ENCODE data around the gene ARHGAP10. TPM values are rescaled to one million over a fixed set of nuclear protein-coding genes. Genes with fewer than 3 reads are reported as not detected.

ARHGAP10 gene
- polyA plus RNA-seq, 1 donor: 11.0 TPM

DNA sequence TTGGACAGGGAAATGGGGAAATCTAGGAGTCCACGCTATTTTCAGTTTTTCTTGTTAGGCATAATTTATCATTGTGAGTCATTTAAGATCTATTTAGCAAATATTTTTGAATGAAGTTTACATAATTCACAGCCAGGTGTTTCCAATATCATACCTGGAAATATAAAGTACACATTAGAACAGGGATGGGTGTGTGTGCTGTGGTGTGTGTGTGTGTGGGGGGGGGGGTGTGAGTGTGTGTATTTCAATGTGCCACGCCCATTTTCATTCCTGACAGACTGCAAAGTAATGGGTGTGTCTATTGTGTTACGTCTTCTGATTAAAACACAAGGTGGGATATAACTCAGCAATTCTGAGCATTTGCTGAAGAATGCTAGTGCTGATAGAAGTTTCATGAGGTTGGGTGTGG lies 33.2 kb downstream of the ARHGAP10 start:
- Histone ChIP-seq H3K4me3 (ENCODE audit: low read length) (no peak overlapping the region), H3K4me1 (ENCODE audit: control insufficient read depth, insufficient read depth, low read length) (peaks cover 6% of the 10 kb centered on the region), H3K27ac (ENCODE audit: low read length) (no peak overlapping the region), H3K9me3 (ENCODE audit: control insufficient read depth, low read depth, low read length) (no peaks in the 10 kb centered on the region), H3K27me3 (ENCODE audit: control insufficient read depth, insufficient read depth, low read length) (no peaks in the 10 kb centered on the region), H3K36me3 (ENCODE audit: control insufficient read depth, insufficient read depth, low read length) (no peaks in the 10 kb centered on the region)
- no peak for DNase-seq
- WGBS (ENCODE audit: insufficient coverage, low lambda C conversion rate): no CpG with 5 or more reads among the region's 3 CpGs

DNA sequence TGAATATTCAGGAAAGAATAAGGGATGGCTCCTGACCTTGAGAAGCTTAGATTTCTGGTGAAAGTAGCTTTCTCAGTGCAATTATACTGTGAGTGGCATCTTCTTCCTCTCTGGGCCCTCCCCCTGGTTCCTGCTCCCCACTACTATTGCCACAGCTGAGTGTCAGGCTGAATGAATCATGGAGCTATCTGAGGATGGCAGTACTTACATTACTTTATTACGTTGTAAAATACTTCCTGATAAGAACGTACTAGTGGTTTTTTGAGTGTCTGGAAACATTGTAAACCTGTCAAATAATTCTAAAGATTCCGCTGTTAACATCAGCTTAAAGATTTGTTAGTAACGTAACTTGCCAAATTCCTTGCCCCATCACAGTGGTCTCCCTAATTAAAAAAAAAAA lies 36.2 kb downstream of the ARHGAP10 start:
- WGBS (ENCODE audit: insufficient coverage, low lambda C conversion rate): no CpG with 5 or more reads among the region's 4 CpGs
- Histone ChIP-seq H3K4me1 (ENCODE audit: control insufficient read depth, insufficient read depth, low read length) (peaks cover 20% of the 10 kb centered on the region), H3K36me3 (ENCODE audit: control insufficient read depth, insufficient read depth, low read length) (no peaks in the 10 kb centered on the region), H3K4me3 (ENCODE audit: low read length) (no peak overlapping the region), H3K27me3 (ENCODE audit: control insufficient read depth, insufficient read depth, low read length) (no peaks in the 10 kb centered on the region), H3K9me3 (ENCODE audit: control insufficient read depth, low read depth, low read length) (no peaks in the 10 kb centered on the region), H3K27ac (ENCODE audit: low read length) (no peak overlapping the region)
- DNase-seq: peak; percentile 62 to 79

DNA sequence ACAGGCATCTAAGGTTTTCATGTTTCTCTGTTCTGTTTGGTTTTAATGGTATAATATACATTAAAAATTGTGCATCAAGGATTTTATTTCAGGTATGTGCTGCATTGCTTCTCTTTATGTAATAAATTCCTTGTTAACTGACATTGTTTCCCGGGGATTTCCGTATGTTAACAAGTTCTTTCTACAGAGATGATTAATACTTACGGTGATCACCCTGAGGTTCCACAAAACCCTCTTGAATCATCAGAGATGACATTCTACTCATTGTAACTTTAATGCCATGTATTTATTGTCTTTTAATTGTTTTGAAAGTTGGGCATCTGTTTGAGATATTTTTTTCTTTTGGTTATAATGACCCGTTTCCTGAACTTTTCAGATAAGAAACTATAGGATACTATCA lies 37.5 kb downstream of the ARHGAP10 start:
- Histone ChIP-seq H3K36me3 (ENCODE audit: control insufficient read depth, insufficient read depth, low read length) (no peaks in the 10 kb centered on the region), H3K4me3 (ENCODE audit: low read length) (no peak overlapping the region), H3K9me3 (ENCODE audit: control insufficient read depth, low read depth, low read length) (no peaks in the 10 kb centered on the region), H3K27ac (ENCODE audit: low read length) (no peak overlapping the region), H3K4me1 (ENCODE audit: control insufficient read depth, insufficient read depth, low read length) (peaks cover 26% of the 10 kb centered on the region), H3K27me3 (ENCODE audit: control insufficient read depth, insufficient read depth, low read length) (no peaks in the 10 kb centered on the region)
- no peak for DNase-seq
- 100% methylated on average over 1 of the region's 4 CpGs for WGBS (ENCODE audit: insufficient coverage, low lambda C conversion rate)

- no peaks in the 10 kb centered on the region for H3K27me3 ChIP-seq (ENCODE audit: control insufficient read depth, insufficient read depth, low read length)
Observed at GRCh38 chr4:147770831-147771230, 38.9 kb downstream of the ARHGAP10 start.

DNA sequence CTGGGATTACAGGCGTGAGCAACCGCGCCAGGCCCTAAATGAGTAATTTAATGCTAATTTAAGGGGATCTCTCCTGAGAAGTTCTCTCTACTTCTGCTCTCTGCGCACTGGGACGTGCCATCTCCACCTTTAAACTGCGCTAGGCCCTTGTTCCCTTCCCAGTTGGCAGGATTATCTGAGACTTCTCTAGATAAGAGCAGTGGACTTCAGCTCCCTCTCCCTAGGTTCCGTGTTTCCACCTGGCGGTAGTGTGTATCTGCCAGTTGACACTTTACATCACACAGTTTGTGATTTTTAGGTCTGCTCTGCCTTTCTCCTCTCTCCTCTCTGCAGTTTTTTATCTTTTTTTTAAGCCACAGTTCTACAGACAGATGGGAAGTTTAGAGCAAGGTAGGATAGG lies 40.2 kb downstream of the ARHGAP10 start:
- WGBS (ENCODE audit: insufficient coverage, low lambda C conversion rate): 0% methylated on average over 2 of the region's 8 CpGs
- peaks cover 43% of the 10 kb centered on the region for H3K4me1 ChIP-seq (ENCODE audit: control insufficient read depth, insufficient read depth, low read length)
- no peak overlapping the region for H3K4me3 ChIP-seq (ENCODE audit: low read length)
- no peaks in the 10 kb centered on the region for H3K9me3 ChIP-seq (ENCODE audit: control insufficient read depth, low read depth, low read length)
- H3K27ac ChIP-seq (ENCODE audit: low read length): peak overlapping the region; percentile 59
- peak; percentile 73 to 79 for DNase-seq
- H3K36me3 ChIP-seq (ENCODE audit: control insufficient read depth, insufficient read depth, low read length): no peaks in the 10 kb centered on the region
- H3K27me3 ChIP-seq (ENCODE audit: control insufficient read depth, insufficient read depth, low read length): no peaks in the 10 kb centered on the region

More at GRCh38 chr4:147770831-147771230, 38.9 kb downstream of the ARHGAP10 start:
- no CpG with 5 or more reads among the region's 2 CpGs for WGBS (ENCODE audit: insufficient coverage, low lambda C conversion rate)
- no peak for DNase-seq
- no peaks in the 10 kb centered on the region for H3K36me3 ChIP-seq (ENCODE audit: control insufficient read depth, insufficient read depth, low read length)
- no peak overlapping the region for H3K4me3 ChIP-seq (ENCODE audit: low read length)
- no peaks in the 10 kb centered on the region for H3K9me3 ChIP-seq (ENCODE audit: control insufficient read depth, low read depth, low read length)
- H3K27ac ChIP-seq (ENCODE audit: low read length): no peak overlapping the region
- H3K4me1 ChIP-seq (ENCODE audit: control insufficient read depth, insufficient read depth, low read length): peaks cover 33% of the 10 kb centered on the region

GRCh38 chr4:147772459-147772969 lies 40.6 kb downstream of the ARHGAP10 start:
- no peak for DNase-seq
- 17% methylated on average over 1 of the region's 5 CpGs for WGBS (ENCODE audit: insufficient coverage, low lambda C conversion rate)
- Histone ChIP-seq H3K4me3 (ENCODE audit: low read length) (no peak overlapping the region), H3K27me3 (ENCODE audit: control insufficient read depth, insufficient read depth, low read length) (no peaks in the 10 kb centered on the region), H3K36me3 (ENCODE audit: control insufficient read depth, insufficient read depth, low read length) (no peaks in the 10 kb centered on the region), H3K27ac (ENCODE audit: low read length) (peak overlapping the region; percentile 59), H3K9me3 (ENCODE audit: control insufficient read depth, low read depth, low read length) (no peaks in the 10 kb centered on the region), H3K4me1 (ENCODE audit: control insufficient read depth, insufficient read depth, low read length) (peaks cover 47% of the 10 kb centered on the region)

GRCh38 chr4:147773261-147774184 lies 41.6 kb downstream of the ARHGAP10 start:
- WGBS (ENCODE audit: insufficient coverage, low lambda C conversion rate): no CpG with 5 or more reads among the region's 3 CpGs
- H3K27me3 ChIP-seq (ENCODE audit: control insufficient read depth, insufficient read depth, low read length): no peaks in the 10 kb centered on the region
- no peak overlapping the region for H3K4me3 ChIP-seq (ENCODE audit: low read length)
- DNase-seq: peak in 1 of 2 donors; percentile 24
- no peaks in the 10 kb centered on the region for H3K9me3 ChIP-seq (ENCODE audit: control insufficient read depth, low read depth, low read length)
- no peaks in the 10 kb centered on the region for H3K36me3 ChIP-seq (ENCODE audit: control insufficient read depth, insufficient read depth, low read length)
- H3K4me1 ChIP-seq (ENCODE audit: control insufficient read depth, insufficient read depth, low read length): peaks cover 44% of the 10 kb centered on the region
- peak overlapping the region; percentile 25 for H3K27ac ChIP-seq (ENCODE audit: low read length)

DNA sequence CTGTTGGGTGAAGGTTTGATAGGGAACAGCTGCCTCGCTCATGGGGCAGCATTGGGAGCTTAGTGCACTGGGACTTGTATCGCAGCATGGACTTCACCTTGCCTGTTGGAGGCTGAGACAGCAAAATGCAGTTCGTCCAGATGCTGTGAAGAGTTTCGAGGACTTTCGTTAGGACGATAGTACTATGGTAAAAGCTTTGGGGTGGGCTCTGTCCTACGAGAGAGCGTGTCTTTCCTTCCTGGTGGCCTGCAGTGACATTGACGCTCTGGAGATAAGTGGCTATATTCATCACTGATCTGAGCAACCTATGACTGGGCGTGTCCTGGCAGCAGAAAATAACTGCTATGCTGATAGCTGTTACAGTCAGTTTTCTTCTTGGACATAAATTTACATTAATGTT lies 44.8 kb downstream of the ARHGAP10 start:
- no CpG with 5 or more reads among the region's 10 CpGs for WGBS (ENCODE audit: insufficient coverage, low lambda C conversion rate)
- DNase-seq: peak in 1 of 2 donors; percentile 81
- Histone ChIP-seq H3K9me3 (ENCODE audit: control insufficient read depth, low read depth, low read length) (no peaks in the 10 kb centered on the region), H3K36me3 (ENCODE audit: control insufficient read depth, insufficient read depth, low read length) (no peaks in the 10 kb centered on the region), H3K4me3 (ENCODE audit: low read length) (no peak overlapping the region), H3K27ac (ENCODE audit: low read length) (peak overlapping the region; percentile 53), H3K27me3 (ENCODE audit: control insufficient read depth, insufficient read depth, low read length) (no peaks in the 10 kb centered on the region), H3K4me1 (ENCODE audit: control insufficient read depth, insufficient read depth, low read length) (peaks cover 42% of the 10 kb centered on the region)

DNA sequence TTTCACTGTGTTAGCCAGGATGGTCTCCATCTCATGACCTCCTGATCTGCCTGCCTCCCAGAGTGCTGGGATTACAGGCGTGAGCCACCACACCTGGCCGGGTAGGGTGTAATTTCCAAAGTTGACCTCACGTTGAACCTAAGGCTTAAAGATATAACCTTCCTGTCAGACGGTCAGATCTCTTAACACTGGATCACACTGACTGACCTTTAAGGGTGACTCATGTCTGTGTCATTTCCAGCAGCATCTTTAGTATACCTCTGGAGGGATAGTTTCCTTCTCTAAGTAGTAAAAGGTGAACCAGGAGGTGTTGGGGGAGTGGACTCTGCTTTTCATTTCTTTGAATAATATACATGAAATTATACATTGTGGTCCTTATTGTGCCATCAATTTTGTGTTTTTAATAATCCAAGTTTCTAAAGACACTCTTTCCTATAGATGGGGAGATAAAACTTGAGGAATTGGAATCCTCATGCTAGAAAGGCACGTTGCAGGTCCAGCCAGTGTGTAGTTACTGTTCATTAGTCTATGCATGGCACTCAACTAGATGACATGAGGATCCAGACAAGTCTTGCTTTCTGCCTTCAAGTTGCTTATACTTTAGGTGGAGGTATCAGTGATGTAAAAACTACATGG lies 45.7 kb downstream of the ARHGAP10 start:
- Histone ChIP-seq H3K27me3 (ENCODE audit: control insufficient read depth, insufficient read depth, low read length) (no peaks in the 10 kb centered on the region), H3K9me3 (ENCODE audit: control insufficient read depth, low read depth, low read length) (no peaks in the 10 kb centered on the region), H3K4me3 (ENCODE audit: low read length) (no peak overlapping the region), H3K27ac (ENCODE audit: low read length) (no peak overlapping the region), H3K36me3 (ENCODE audit: control insufficient read depth, insufficient read depth, low read length) (no peaks in the 10 kb centered on the region), H3K4me1 (ENCODE audit: control insufficient read depth, insufficient read depth, low read length) (peaks cover 33% of the 10 kb centered on the region)
- peak in 1 of 2 donors; percentile 25 for DNase-seq
- WGBS (ENCODE audit: insufficient coverage, low lambda C conversion rate): 80% methylated on average over 1 of the region's 5 CpGs

DNA sequence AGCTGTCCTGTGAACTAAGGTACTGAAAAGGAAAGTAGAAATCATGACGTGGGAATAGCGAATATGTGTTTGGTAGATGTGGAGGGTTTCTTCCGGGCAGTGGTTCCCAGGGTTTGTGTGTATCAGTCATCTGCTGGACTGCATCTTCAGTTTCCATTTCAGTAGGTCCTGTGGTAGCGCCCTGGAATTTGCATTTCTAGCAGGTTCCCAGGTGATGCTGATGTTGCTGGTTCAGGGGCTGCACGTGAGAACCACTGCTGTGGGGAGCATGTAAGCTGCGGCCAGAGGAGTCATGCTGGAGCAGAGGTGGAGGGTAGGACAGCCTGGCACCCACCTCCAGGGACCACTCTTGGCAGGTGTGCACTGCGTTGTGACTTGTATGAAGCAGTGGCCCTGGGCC lies 47.1 kb downstream of the ARHGAP10 start:
- Histone ChIP-seq H3K36me3 (ENCODE audit: control insufficient read depth, insufficient read depth, low read length) (no peaks in the 10 kb centered on the region), H3K27ac (ENCODE audit: low read length) (no peak overlapping the region), H3K4me3 (ENCODE audit: low read length) (no peak overlapping the region), H3K27me3 (ENCODE audit: control insufficient read depth, insufficient read depth, low read length) (no peaks in the 10 kb centered on the region), H3K9me3 (ENCODE audit: control insufficient read depth, low read depth, low read length) (no peaks in the 10 kb centered on the region), H3K4me1 (ENCODE audit: control insufficient read depth, insufficient read depth, low read length) (peaks cover 24% of the 10 kb centered on the region)
- no peak for DNase-seq
- no CpG with 5 or more reads among the region's 7 CpGs for WGBS (ENCODE audit: insufficient coverage, low lambda C conversion rate)

All from large intestine (tissue), 3 donors.